HepG2 (cell line): Measurements from ENCODE around the gene TRIP6. TPM values are rescaled to one million over a fixed set of nuclear protein-coding genes. Genes with fewer than 3 reads are reported as not detected.

Source experiments
- BRD4 ChIP-seq: sonication (generic); formaldehyde crosslinking; IDR thresholded peaks from 2 replicates; pipeline ENCODE4 v1.4.0; 2020; ENCODE audit warnings: missing genetic modification reagents
- KLF9 ChIP-seq: IDR thresholded peaks from 2 replicates; pipeline ENCODE4 v1.6.1; 2016; ENCODE audit warnings: low read depth
- MEIS2 ChIP-seq: sonication (generic); formaldehyde crosslinking; IDR thresholded peaks from 2 replicates; pipeline ENCODE4 v1.9.0; 2021; ENCODE audit warnings: mild to moderate bottlenecking, missing genetic modification reagents
- NFE2L2 ChIP-seq: fragments of 150-350 bp; IDR thresholded peaks from 2 replicates; pipeline ENCODE4 v1.6.1; 2014; ENCODE audit warnings: low read length
- SCMH1 ChIP-seq: sonication (generic); formaldehyde crosslinking; IDR thresholded peaks from 2 replicates; pipeline ENCODE4 v1.9.0; 2021; ENCODE audit warnings: missing genetic modification reagents, mild to moderate bottlenecking, borderline replicate concordance
- TCF12 ChIP-seq, 2 experiments: fragments of 450-650 bp in 1 of 2; sonication (generic) in 1 of 2; formaldehyde crosslinking in 1 of 2; IDR thresholded peaks; 2 replicates each; pipeline versions ENCODE4 v1.6.1 to v1.8.0; 2017 to 2022; ENCODE audit warnings: antibody characterized with exemption in 1 of 2, mild to moderate bottlenecking in 1 of 2, missing genetic modification reagents in 1 of 2, moderate library complexity in 1 of 2
- TIGD3 ChIP-seq: sonication (generic); formaldehyde crosslinking; IDR thresholded peaks from 2 replicates; pipeline ENCODE4 v1.5.1; 2020; ENCODE audit warnings: mild to moderate bottlenecking, missing genetic modification reagents, borderline replicate concordance
- ZFP41 ChIP-seq: sonication (generic); formaldehyde crosslinking; IDR thresholded peaks from 2 replicates; pipeline ENCODE4 v1.4.0; 2020; ENCODE audit warnings: mild to moderate bottlenecking, missing genetic modification reagents, borderline replicate concordance
- ZFP90 ChIP-seq: sonication (generic); formaldehyde crosslinking; IDR thresholded peaks from 2 replicates; pipeline ENCODE4 v1.8.0; 2022; ENCODE audit warnings: missing genetic modification reagents, mild to moderate bottlenecking, inconsistent platforms, borderline replicate concordance
- ZNF430 ChIP-seq: sonication (generic); formaldehyde crosslinking; IDR thresholded peaks from 2 replicates; pipeline ENCODE4 v1.9.0; 2021; ENCODE audit warnings: mild to moderate bottlenecking, missing genetic modification reagents
- ZNF496 ChIP-seq: sonication (generic); formaldehyde crosslinking; IDR thresholded peaks from 2 replicates; pipeline ENCODE4 v1.8.1; 2023; ENCODE audit warnings: mild to moderate bottlenecking, moderate library complexity, missing genetic modification reagents; ENCODE audit not compliant: insufficient replicate concordance
- ZNF850 ChIP-seq: sonication (generic); formaldehyde crosslinking; conservative IDR thresholded peaks from 2 replicates; pipeline ENCODE4 v1.9.0; 2021; ENCODE audit warnings: mild to moderate bottlenecking, missing genetic modification reagents
- ZSCAN21 ChIP-seq: sonication (generic); formaldehyde crosslinking; IDR thresholded peaks from 2 replicates; pipeline ENCODE4 v1.8.0; 2022; ENCODE audit warnings: mild to moderate bottlenecking, missing genetic modification reagents, moderate library complexity, borderline replicate concordance
- polyA plus RNA-seq, 8 experiments: library from polyadenylated mRNA; depleted of rRNA in 3 of 8; stranded (reverse) in 7 of 8; unstranded in 1 of 8; fragments of >200 nt; fragmentation: Illumina TruSeq in 4 of 8; extraction: Trizol in 4 of 8; gene quantifications; 2 replicates each; pipeline versions ENCODE4 v1.2.1 to v1.2.3, GENCODE V29; 2011 to 2016; ENCODE audit warnings: low read depth in 4 of 8, missing spikeins in 1 of 8, mixed read lengths in 1 of 8; ENCODE audit not compliant: insufficient read depth in 1 of 8
- total RNA-seq, 5 experiments: library from RNA; depleted of rRNA; stranded (reverse); fragments of >200 nt; fragmentation: Illumina TruSeq; extraction: Trizol; gene quantifications; 2 replicates each; pipeline ENCODE4 v1.2.3, GENCODE V29; 2016; ENCODE audit warnings: low read depth in 1 of 5

The TRIP6 gene
- total and polyA plus RNA-seq, 2 of the 13 experiments (the other 11 are each of a cell fraction or from before 2014, with no cell fraction given): 0.34 to 0.38 TPM

DNA sequence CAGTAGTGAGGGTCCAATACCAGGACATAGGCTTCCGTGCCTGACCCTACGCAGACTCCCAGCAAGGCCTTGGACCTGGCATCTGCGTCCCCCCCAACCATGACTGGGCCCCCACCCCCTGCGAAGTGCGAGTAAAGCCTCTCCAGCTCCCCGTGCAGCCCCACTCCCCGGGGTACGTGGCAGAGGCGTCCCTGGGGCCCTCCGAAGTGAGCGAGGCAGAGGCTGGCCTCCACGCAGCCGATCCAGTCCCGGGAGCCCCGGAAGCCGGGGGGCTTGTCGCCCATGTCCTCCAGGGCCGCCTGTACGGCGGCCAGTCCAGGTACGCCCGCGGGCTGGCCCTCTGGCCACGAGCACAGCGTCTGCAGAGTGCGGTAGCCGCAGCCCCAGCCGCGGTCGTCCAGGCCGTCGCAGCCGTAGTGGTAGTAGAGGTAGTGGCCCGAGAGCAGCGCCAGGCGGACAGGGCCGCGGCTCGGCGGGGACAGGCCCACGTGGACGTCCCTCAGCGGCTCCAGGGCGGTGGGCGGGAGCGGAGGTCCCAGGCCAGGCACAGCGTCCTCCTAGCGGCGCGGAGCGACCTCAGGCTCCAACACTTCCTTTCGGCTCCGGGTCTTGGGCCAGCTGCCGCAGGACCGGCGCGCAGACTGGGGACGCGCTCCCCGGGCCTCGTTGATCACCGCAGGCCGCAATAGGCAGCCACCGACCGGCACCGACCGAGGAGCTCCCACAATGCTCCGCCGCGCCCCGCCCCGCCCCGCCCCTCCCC is 22.0 kb downstream of the TRIP6 start, which contains the start of gene UFSP1 (continued):
- no peak for TF ChIP-seq KLF9 (CRISPR knock-in tag)
- no peak for TF ChIP-seq SCMH1
- peak; percentile 79; the same call in 1 of the 2 replicates for TF ChIP-seq BRD4 (CRISPR knock-in tag)
- no peak for TF ChIP-seq TCF12 (IDR thresholded peaks at IDR 0.05)
- peak; percentile 84; the same call in 1 of the 2 replicates for TF ChIP-seq TCF12 (CRISPR knock-in tag; IDR thresholded peaks at IDR 0.05)
- peak; percentile 41; the same call in 1 of the 2 replicates for TF ChIP-seq ZNF430 (CRISPR knock-in tag)
- TF ChIP-seq TIGD3 (CRISPR knock-in tag): peak; percentile 83
- TF ChIP-seq ZFP90: peak; percentile 52; the same call in 1 of the 2 replicates
- peak; percentile 60 for TF ChIP-seq MEIS2 (CRISPR knock-in tag)
- no peak for TF ChIP-seq ZNF496
- TF ChIP-seq ZSCAN21: peak; percentile 76
- TF ChIP-seq ZNF850 (CRISPR knock-in tag): peak; percentile 93
- TF ChIP-seq NFE2L2: no peak
- TF ChIP-seq ZFP41: peak; percentile 84; the same call in 1 of the 2 replicates
